Panc1 (cell line): ENCODE data around the gene NDEL1.

Experiments
- POLR2AphosphoS5 ChIP-seq: IDR thresholded peaks from 2 replicates; pipeline ENCODE4 v1.6.1; 2012; ENCODE audit warnings: mild to moderate bottlenecking, low read depth, low read length, moderate library complexity
- TCF7L2 ChIP-seq: IDR thresholded peaks from 2 replicates; pipeline ENCODE4 v1.6.1; 2011; ENCODE audit warnings: mild to moderate bottlenecking, low read depth, low read length, inconsistent platforms
- TF ChIP-seq, protein P1 (sequence below): fragments of 450-650 bp; IDR thresholded peaks from 2 replicates; pipeline ENCODE4 v1.5.1; 2017; ENCODE audit warnings: mild to moderate bottlenecking

- TF ChIP-seq, protein P1, sequence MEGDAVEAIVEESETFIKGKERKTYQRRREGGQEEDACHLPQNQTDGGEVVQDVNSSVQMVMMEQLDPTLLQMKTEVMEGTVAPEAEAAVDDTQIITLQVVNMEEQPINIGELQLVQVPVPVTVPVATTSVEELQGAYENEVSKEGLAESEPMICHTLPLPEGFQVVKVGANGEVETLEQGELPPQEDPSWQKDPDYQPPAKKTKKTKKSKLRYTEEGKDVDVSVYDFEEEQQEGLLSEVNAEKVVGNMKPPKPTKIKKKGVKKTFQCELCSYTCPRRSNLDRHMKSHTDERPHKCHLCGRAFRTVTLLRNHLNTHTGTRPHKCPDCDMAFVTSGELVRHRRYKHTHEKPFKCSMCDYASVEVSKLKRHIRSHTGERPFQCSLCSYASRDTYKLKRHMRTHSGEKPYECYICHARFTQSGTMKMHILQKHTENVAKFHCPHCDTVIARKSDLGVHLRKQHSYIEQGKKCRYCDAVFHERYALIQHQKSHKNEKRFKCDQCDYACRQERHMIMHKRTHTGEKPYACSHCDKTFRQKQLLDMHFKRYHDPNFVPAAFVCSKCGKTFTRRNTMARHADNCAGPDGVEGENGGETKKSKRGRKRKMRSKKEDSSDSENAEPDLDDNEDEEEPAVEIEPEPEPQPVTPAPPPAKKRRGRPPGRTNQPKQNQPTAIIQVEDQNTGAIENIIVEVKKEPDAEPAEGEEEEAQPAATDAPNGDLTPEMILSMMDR, result no peak
- TF ChIP-seq TCF7L2 (no peak), POLR2AphosphoS5 (no peak)
These were observed 6.0 kb downstream of the NDEL1 start for GRCh38 chr17:8441690-8442089.
